GM18909 (cell line): ENCODE measurements around the gene OCA2.
"Not testable (repeated sequence)": the region's sequence is repeated elsewhere in the genome, so short reads cannot be mapped to it uniquely, and the experiment has no call there.

Experiments
- ATAC-seq: cut with Tn5 transposase; IDR thresholded peaks from one replicate; pipeline ENCODE4 v1.9.1; 2021; ENCODE audit warnings: mild to moderate bottlenecking; ENCODE audit not compliant: unreplicated experiment, poor library complexity

The OCA2 gene

GRCh38 chr15:27967541-27967940 is 131.6 kb downstream of the OCA2 start:
- ATAC-seq, result no peak

- no peak for ATAC-seq
These were observed 133.6 kb downstream of the OCA2 start for GRCh38 chr15:27965546-27965945.

GRCh38 chr15:27961801-27962200 is 137.3 kb downstream of the OCA2 start:
- ATAC-seq, result no peak

- no peak for ATAC-seq
These were observed 140.1 kb downstream of the OCA2 start for GRCh38 chr15:27958911-27959578.

- ATAC-seq, result no peak
These were observed 142.8 kb downstream of the OCA2 start for GRCh38 chr15:27956285-27956684.

GRCh38 chr15:27955087-27955486 is 144.0 kb downstream of the OCA2 start:
- ATAC-seq, result no peak

- ATAC-seq, result not testable (repeated sequence)
These were observed 146.5 kb downstream of the OCA2 start for GRCh38 chr15:27952593-27952992.

- no peak for ATAC-seq
These were observed 147.8 kb downstream of the OCA2 start for GRCh38 chr15:27951191-27951890.

- ATAC-seq, result no peak
These were observed 150.0 kb downstream of the OCA2 start for GRCh38 chr15:27949089-27949488.

GRCh38 chr15:27939246-27939645 is 159.9 kb downstream of the OCA2 start:
- ATAC-seq, result no peak

- ATAC-seq, result no peak
These were observed 161.3 kb downstream of the OCA2 start for GRCh38 chr15:27937851-27938250.

GRCh38 chr15:27936164-27936563 is 163.0 kb downstream of the OCA2 start:
- ATAC-seq, result no peak

GRCh38 chr15:27935328-27935727 is 163.8 kb downstream of the OCA2 start:
- no peak for ATAC-seq

- no peak for ATAC-seq
These were observed 164.3 kb downstream of the OCA2 start for GRCh38 chr15:27934782-27935181.

GRCh38 chr15:27933562-27933961 is 165.6 kb downstream of the OCA2 start:
- ATAC-seq, result no peak

- no peak for ATAC-seq
These were observed 166.5 kb downstream of the OCA2 start for GRCh38 chr15:27932600-27932999.

- no peak for ATAC-seq
These were observed 170.7 kb downstream of the OCA2 start for GRCh38 chr15:27928386-27928785.

GRCh38 chr15:27912283-27912682 is 186.8 kb downstream of the OCA2 start:
- ATAC-seq, result no peak

GRCh38 chr15:27906802-27907201 is 192.3 kb downstream of the OCA2 start:
- ATAC-seq, result no peak

GRCh38 chr15:27903405-27903804 is 195.7 kb downstream of the OCA2 start:
- ATAC-seq, result no peak

- no peak for ATAC-seq
These were observed 196.3 kb downstream of the OCA2 start for GRCh38 chr15:27902680-27903385.
